ENCODE data around the gene ARHGEF17. TPM values are rescaled to one million over a fixed set of nuclear protein-coding genes. Genes with fewer than 3 reads are reported as not detected.

Gene ARHGEF17
- polyA plus RNA-seq, 2 of the 4 experiments (the other 2 are of a cell fraction): 7.0 to 16.2 TPM

DNA sequence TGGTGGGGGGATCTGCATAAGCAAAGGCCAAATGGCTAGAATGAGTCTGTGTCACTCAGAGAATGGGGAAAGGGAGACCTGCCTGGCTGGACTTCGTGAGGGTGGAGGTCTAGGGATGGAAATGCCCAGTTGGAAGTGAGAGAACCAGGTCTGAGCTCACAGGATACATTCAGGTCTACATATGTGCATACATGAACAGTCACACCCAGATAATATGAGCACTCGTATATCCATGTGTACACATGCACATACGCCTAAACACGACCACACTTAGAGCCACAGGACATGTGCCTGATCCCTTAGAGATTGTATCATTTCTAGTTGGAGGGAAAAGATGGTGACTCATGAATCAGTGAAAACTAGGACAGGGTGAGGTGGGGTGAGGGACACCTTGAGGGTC lies 47.0 kb downstream of the ARHGEF17 start:
- no peak overlapping the region for H3K4me3 ChIP-seq
- CTCF ChIA-PET: interaction anchor here (0.7 to 39.3 kb wide), 9 partner anchors 7 to 270 kb away, joined by 3 to 667 read pairs (median 4); partner anchors contain the start of gene ARHGEF17
- ATAC-seq (no peak), DNase-seq (ENCODE audit: low read depth in 1 of 2, low spot score in 1 of 2) (no peak), FAIRE-seq (no peak)
- H3K4me1 ChIP-seq: no peaks in the 10 kb centered on the region
- H3K9me3 ChIP-seq: no peaks in the 10 kb centered on the region
- TF ChIP-seq FOXS1 (CRISPR knock-in tag; IDR thresholded peaks at IDR 0.05) (no peak), KDM5A (IDR thresholded peaks at IDR 0.05) (no peak), CBX2 (IDR thresholded peaks at IDR 0.05; ENCODE audit: borderline replicate concordance, low read depth) (no peak), EHMT2 (IDR thresholded peaks at IDR 0.05; ENCODE audit: low read depth) (no peak), BHLHE40 (IDR thresholded peaks at IDR 0.05; ENCODE audit: low read depth, low read length) (no peak), ESRRA (IDR thresholded peaks at IDR 0.05; ENCODE audit: borderline replicate concordance, low read length) (no peak), CHD2 (IDR thresholded peaks at IDR 0.05; ENCODE audit: low read length, partially characterized antibody) (no peak), MAZ (IDR thresholded peaks at IDR 0.05; ENCODE audit: borderline replicate concordance, low read depth, low read length) (no peak), TFCP2L1 (CRISPR knock-in tag; IDR thresholded peaks at IDR 0.05) (no peak), SREBF2 (IDR thresholded peaks at IDR 0.05) (no peak), RCOR1 (IDR thresholded peaks at IDR 0.05; ENCODE audit: low read depth, low read length) (no peak), HOXB5 (CRISPR knock-in tag; IDR thresholded peaks at IDR 0.05) (no peak), E2F6 (IDR thresholded peaks at IDR 0.05; ENCODE audit: borderline replicate concordance, low read depth) (no peak), MAFK (IDR thresholded peaks at IDR 0.05; ENCODE audit: partially characterized antibody) (no peak), RNF2 (IDR thresholded peaks at IDR 0.05; ENCODE audit: borderline replicate concordance, low read depth) (no peak), RFX5 (IDR thresholded peaks at IDR 0.05) (no peak), ZSCAN20 (CRISPR knock-in tag; IDR thresholded peaks at IDR 0.05) (no peak)
- TF ChIP-seq, protein P1, sequence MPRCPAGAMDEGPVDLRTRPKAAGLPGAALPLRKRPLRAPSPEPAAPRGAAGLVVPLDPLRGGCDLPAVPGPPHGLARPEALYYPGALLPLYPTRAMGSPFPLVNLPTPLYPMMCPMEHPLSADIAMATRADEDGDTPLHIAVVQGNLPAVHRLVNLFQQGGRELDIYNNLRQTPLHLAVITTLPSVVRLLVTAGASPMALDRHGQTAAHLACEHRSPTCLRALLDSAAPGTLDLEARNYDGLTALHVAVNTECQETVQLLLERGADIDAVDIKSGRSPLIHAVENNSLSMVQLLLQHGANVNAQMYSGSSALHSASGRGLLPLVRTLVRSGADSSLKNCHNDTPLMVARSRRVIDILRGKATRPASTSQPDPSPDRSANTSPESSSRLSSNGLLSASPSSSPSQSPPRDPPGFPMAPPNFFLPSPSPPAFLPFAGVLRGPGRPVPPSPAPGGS (IDR thresholded peaks at IDR 0.05): no peak
- TF ChIP-seq, protein P2, sequence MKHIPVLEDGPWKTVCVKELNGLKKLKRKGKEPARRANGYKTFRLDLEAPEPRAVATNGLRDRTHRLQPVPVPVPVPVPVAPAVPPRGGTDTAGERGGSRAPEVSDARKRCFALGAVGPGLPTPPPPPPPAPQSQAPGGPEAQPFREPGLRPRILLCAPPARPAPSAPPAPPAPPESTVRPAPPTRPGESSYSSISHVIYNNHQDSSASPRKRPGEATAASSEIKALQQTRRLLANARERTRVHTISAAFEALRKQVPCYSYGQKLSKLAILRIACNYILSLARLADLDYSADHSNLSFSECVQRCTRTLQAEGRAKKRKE (CRISPR knock-in tag; IDR thresholded peaks at IDR 0.05; ENCODE audit: low read depth): no peak
- POLR2A ChIA-PET: no interaction called here
- no peak overlapping the region for H3K4me2 ChIP-seq
- 87% methylated on average over 4 of the region's 4 CpGs for WGBS (ENCODE audit: missing lambda C conversion rate)
- no peak overlapping the region for H3K27ac ChIP-seq

GRCh38 chr11:73356979-73357860 lies 49.1 kb downstream of the ARHGEF17 start:
- ChIA-PET POLR2A (no interaction called here), CTCF (interaction anchor here (0.8 to 39.3 kb wide), 11 partner anchors 8 to 304 kb away, joined by 3 to 667 read pairs (median 4); partner anchors contain the start of gene RELT)
- Histone ChIP-seq H3K27ac (no peak overlapping the region), H3K4me1 (no peaks in the 10 kb centered on the region), H3K4me2 (no peak overlapping the region), H3K9me3 (no peaks in the 10 kb centered on the region), H3K4me3 (no peak overlapping the region)
- ATAC-seq (no peak), FAIRE-seq (no peak), DNase-seq (ENCODE audit: low read depth in 1 of 2, low spot score in 1 of 2) (no peak)
- 93% methylated on average over 21 of the region's 22 CpGs for WGBS (ENCODE audit: missing lambda C conversion rate)
- TF ChIP-seq FOSL2 (IDR thresholded peaks at IDR 0.05) (no peak), FOSL2 (CRISPR knock-in tag; IDR thresholded peaks at IDR 0.05) (no peak), CHD2 (IDR thresholded peaks at IDR 0.05; ENCODE audit: low read length, partially characterized antibody) (no peak), ZFP36 (IDR thresholded peaks at IDR 0.05; ENCODE audit: borderline replicate concordance, partially characterized antibody) (no peak), MAX (IDR thresholded peaks at IDR 0.05) (no peak), PBX3 (IDR thresholded peaks at IDR 0.05) (no peak), KDM1A (IDR thresholded peaks at IDR 0.05; ENCODE audit: low read depth) (no peak), KDM5A (IDR thresholded peaks at IDR 0.05) (no peak), JUN (IDR thresholded peaks at IDR 0.05) (no peak), EHMT2 (IDR thresholded peaks at IDR 0.05; ENCODE audit: low read depth) (no peak)
- TF ChIP-seq, protein P3, sequence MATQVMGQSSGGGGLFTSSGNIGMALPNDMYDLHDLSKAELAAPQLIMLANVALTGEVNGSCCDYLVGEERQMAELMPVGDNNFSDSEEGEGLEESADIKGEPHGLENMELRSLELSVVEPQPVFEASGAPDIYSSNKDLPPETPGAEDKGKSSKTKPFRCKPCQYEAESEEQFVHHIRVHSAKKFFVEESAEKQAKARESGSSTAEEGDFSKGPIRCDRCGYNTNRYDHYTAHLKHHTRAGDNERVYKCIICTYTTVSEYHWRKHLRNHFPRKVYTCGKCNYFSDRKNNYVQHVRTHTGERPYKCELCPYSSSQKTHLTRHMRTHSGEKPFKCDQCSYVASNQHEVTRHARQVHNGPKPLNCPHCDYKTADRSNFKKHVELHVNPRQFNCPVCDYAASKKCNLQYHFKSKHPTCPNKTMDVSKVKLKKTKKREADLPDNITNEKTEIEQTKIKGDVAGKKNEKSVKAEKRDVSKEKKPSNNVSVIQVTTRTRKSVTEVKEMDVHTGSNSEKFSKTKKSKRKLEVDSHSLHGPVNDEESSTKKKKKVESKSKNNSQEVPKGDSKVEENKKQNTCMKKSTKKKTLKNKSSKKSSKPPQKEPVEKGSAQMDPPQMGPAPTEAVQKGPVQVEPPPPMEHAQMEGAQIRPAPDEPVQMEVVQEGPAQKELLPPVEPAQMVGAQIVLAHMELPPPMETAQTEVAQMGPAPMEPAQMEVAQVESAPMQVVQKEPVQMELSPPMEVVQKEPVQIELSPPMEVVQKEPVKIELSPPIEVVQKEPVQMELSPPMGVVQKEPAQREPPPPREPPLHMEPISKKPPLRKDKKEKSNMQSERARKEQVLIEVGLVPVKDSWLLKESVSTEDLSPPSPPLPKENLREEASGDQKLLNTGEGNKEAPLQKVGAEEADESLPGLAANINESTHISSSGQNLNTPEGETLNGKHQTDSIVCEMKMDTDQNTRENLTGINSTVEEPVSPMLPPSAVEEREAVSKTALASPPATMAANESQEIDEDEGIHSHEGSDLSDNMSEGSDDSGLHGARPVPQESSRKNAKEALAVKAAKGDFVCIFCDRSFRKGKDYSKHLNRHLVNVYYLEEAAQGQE (IDR thresholded peaks at IDR 0.05): no peak
- TF ChIP-seq, protein P1 (IDR thresholded peaks at IDR 0.05): no peak

Measured in A549 (cell line).